Measurements from ENCODE around the gene ABLIM1. TPM values are rescaled to one million over a fixed set of nuclear protein-coding genes. Genes with fewer than 3 reads are reported as not detected.

Gene ABLIM1
- total and polyA plus RNA-seq, 7 experiments from 2014 or later = 109 to 440 (median 357) TPM

DNA sequence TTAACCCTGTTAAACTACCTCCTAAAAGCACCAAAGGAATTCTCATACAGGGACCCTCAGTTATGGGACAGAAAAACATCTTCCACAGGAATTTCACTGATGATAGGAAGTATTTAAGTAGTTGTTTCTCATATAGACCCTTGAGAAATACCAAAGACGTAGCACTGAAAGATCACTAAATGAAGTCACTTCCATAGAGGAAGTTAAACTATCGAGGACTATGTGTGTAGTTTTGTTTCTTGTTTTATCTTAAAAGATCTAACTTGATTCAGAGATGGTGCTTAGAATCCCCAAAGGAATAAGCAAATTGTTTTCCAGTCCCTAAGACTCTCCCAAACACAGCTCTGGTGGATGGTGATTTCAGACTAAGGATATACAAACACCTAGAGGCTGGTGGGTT is 159.0 kb downstream of the ABLIM1 start:
- Histone ChIP-seq H3K4me3 (ENCODE audit: low read length) (peak overlapping the region; percentile 2), H3K27ac (ENCODE audit: low read depth, low read length) (peak overlapping the region; percentile 78), H3K27me3 (ENCODE audit: control insufficient read depth in 2 of 2, insufficient read depth in 2 of 2, low read length in 2 of 2) (no peaks in the 10 kb centered on the region), H3K36me3 (ENCODE audit: control insufficient read depth in 2 of 3, insufficient read depth in 3 of 3, low read length in 3 of 3) (peaks cover 0 to 9% (median 0%) of the 10 kb centered on the region in 3 experiments), H3K4me1 (ENCODE audit: control insufficient read depth in 2 of 2, insufficient read depth in 2 of 2, low read length in 2 of 2) (peaks cover 12 to 81% of the 10 kb centered on the region in 2 donors), H3K9me3 (ENCODE audit: control insufficient read depth in 2 of 3, low read length in 3 of 3) (no peaks in the 10 kb centered on the region)
- Mint-ChIP-seq H3K27me3 (no peaks in the 10 kb centered on the region), H3K36me3 (peaks cover 7 to 36% (median 24%) of the 10 kb centered on the region in 5 donors), H3K27ac (peak overlapping the region; percentile 74 to 96 (median 93)), H3K4me3 (peak overlapping the region; percentile 58 to 79 (median 74)), H3K9me3 (peaks cover 0 to 7% (median 0%) of the 10 kb centered on the region in 11 donors), H3K4me1 (peaks cover 55 to 100% (median 93%) of the 10 kb centered on the region in 7 donors)
- ATAC-seq (peak; percentile 23), DNase-seq (no peak)
- ChIA-PET POLR2A (interaction anchor here (1.0 to 14.5 kb wide), 6 partner anchors 11 to 43 kb away, joined by 3 to 189 read pairs (median 20); no protein-coding TSS in a partner anchor), CTCF (interaction anchor here (0.9 to 2.5 kb wide), 7 partner anchors 17 to 51 kb away, joined by 4 to 13 read pairs (median 7); no protein-coding TSS in a partner anchor)
- intact Hi-C loops (cut with micrococcal nuclease) = loop anchor here (1.0 kb wide), 4 partner anchors 14 to 42 kb away; no protein-coding TSS in a partner anchor

DNA sequence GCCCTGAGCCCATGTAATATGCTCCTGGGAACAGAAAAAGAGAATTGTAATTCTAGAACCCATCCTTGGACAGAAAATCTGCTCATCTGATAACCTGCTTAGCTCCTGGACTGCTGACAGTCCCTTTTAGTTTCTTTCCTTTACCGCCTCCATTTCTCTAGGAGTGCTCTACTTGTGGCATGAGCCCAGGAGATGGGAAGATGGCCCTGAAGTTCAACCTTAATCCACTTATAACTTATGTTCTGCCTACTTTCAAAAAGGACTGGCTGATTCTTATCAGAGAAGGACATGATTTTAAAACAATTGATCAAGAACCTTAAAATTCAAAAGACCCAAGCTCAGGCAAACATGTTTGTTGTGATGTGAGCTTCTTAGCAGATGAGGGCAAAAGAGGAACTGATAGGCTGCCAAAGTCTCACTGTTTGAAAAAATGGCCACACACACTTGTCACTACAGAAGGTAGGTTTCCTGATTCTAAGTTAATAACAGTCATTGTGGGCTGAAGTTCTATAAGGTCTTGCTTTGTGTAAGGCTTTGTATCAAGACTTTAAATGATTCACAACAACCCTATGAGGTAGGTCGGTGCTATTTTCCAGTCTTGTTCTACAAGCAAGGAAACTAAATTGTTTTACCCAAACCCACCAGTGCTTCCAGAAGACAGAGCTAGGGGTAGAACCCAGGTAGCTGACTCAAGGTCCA is 159.5 kb downstream of the ABLIM1 start:
- ATAC-seq = peak; percentile 20
- H3K4me1 Mint-ChIP-seq = peaks cover 59 to 100% (median 93%) of the 10 kb centered on the region in 7 donors
- peaks cover 0 to 9% (median 0%) of the 10 kb centered on the region in 3 experiments for H3K36me3 ChIP-seq (ENCODE audit: control insufficient read depth in 2 of 3, insufficient read depth in 3 of 3, low read length in 3 of 3)
- H3K27ac Mint-ChIP-seq = peak overlapping the region; percentile 74 to 96 (median 93)
- no peaks in the 10 kb centered on the region for H3K9me3 ChIP-seq (ENCODE audit: control insufficient read depth in 2 of 3, low read length in 3 of 3)
- peak overlapping the region; percentile 58 to 79 (median 74) for H3K4me3 Mint-ChIP-seq
- H3K4me3 ChIP-seq (ENCODE audit: low read length) = peak overlapping the region; percentile 2
- H3K27me3 Mint-ChIP-seq = no peaks in the 10 kb centered on the region
- ChIA-PET POLR2A (interaction anchor here (0.8 to 14.5 kb wide), 6 partner anchors 10 to 43 kb away, joined by 3 to 189 read pairs (median 18); no protein-coding TSS in a partner anchor), CTCF (interaction anchor here (0.8 to 2.5 kb wide), 6 partner anchors 17 to 51 kb away, joined by 3 to 13 read pairs (median 6); no protein-coding TSS in a partner anchor)
- H3K9me3 Mint-ChIP-seq = peaks cover 0 to 7% (median 0%) of the 10 kb centered on the region in 11 donors
- peak overlapping the region; percentile 78 for H3K27ac ChIP-seq (ENCODE audit: low read depth, low read length)
- intact Hi-C loops (cut with micrococcal nuclease) = loop anchor here (1.0 kb wide), 4 partner anchors 15 to 43 kb away; no protein-coding TSS in a partner anchor
- peaks cover 7 to 32% (median 19%) of the 10 kb centered on the region in 5 donors for H3K36me3 Mint-ChIP-seq
- H3K27me3 ChIP-seq (ENCODE audit: control insufficient read depth in 2 of 2, insufficient read depth in 2 of 2, low read length in 2 of 2) = no peaks in the 10 kb centered on the region
- peaks cover 12 to 82% of the 10 kb centered on the region in 2 donors for H3K4me1 ChIP-seq (ENCODE audit: control insufficient read depth in 2 of 2, insufficient read depth in 2 of 2, low read length in 2 of 2)
- DNase-seq = no peak

- Histone ChIP-seq H3K4me1 (ENCODE audit: control insufficient read depth in 2 of 2, insufficient read depth in 2 of 2, low read length in 2 of 2) (peaks cover 24 to 78% of the 10 kb centered on the region in 2 donors), H3K4me3 (ENCODE audit: low read length) (no peak overlapping the region), H3K9me3 (ENCODE audit: control insufficient read depth in 2 of 3, low read length in 3 of 3) (no peaks in the 10 kb centered on the region), H3K36me3 (ENCODE audit: control insufficient read depth in 2 of 3, insufficient read depth in 3 of 3, low read length in 3 of 3) (peaks cover 0 to 11% (median under 1%) of the 10 kb centered on the region in 3 experiments), H3K27ac (ENCODE audit: low read depth, low read length) (peak overlapping the region; percentile 74), H3K27me3 (ENCODE audit: control insufficient read depth in 2 of 2, insufficient read depth in 2 of 2, low read length in 2 of 2) (no peaks in the 10 kb centered on the region)
- POLR2A ChIA-PET = interaction anchor here (3.4 to 14.5 kb wide), 3 partner anchors 20 to 47 kb away, joined by 17 to 189 read pairs (median 78); no protein-coding TSS in a partner anchor
- CTCF ChIA-PET = interaction anchor here (0.8 to 1.3 kb wide), 4 partner anchors 18 to 46 kb away, joined by 3 to 5 read pairs (median 3); no protein-coding TSS in a partner anchor
- Mint-ChIP-seq H3K36me3 (peaks cover 7 to 39% (median 26%) of the 10 kb centered on the region in 5 donors), H3K9me3 (peaks cover 0 to 7% (median 0%) of the 10 kb centered on the region in 11 donors), H3K27me3 (no peaks in the 10 kb centered on the region), H3K4me1 (peaks cover 64 to 98% (median 93%) of the 10 kb centered on the region in 7 donors), H3K4me3 (peak overlapping the region in 9 of 10 donors; percentile 1 to 79 (median 8)), H3K27ac (peak overlapping the region in 8 of 9 donors; percentile 64 to 93 (median 72))
- ATAC-seq = peak; percentile 56
- peak in 6 of 9 donors; percentile 30 to 64 (median 48) for DNase-seq
- intact Hi-C loops (cut with micrococcal nuclease) = no loop called here
Observed at GRCh38 chr10:114495303-114495702, 162.8 kb downstream of the ABLIM1 start.

DNA sequence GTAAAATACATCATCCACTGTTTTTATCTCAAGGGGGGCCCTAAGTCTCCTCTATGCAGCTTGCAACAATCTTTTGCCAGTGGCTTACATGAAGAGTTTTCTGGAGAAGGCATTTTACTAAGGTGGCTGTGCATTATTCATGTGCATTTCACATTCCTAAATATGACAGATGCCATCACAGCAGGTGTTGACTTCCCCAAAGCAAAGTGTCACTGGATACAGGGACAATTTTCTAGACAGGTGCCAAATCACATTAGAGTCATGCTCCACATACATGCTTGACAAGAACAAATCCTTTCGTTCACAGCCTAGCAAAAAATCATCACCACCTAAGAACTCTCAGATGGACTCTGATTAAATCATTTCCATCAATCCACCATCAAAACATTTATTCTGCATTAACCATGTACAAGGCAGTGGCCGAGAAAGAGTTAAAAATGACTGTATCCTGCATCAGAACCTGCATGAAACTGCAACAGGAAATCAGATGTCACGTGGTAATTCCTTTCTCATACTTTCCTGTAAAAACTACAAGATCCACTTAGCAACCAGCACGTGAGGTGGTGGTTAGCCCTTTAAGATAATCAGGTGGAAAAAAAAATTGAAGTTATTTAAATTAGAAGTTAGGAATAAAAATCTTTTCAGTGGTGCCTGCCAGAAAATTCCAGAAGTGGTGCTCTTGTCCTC is 165.6 kb downstream of the ABLIM1 start:
- H3K4me1 Mint-ChIP-seq = peaks cover 42 to 94% (median 84%) of the 10 kb centered on the region in 7 donors
- peak overlapping the region; percentile 19 for H3K4me3 ChIP-seq (ENCODE audit: low read length)
- DNase-seq (peak in 7 of 9 donors; percentile 47 to 73 (median 62)), ATAC-seq (peak; percentile 55)
- intact Hi-C loops (cut with micrococcal nuclease) = loop anchor here in 1 of 2 donors (1.0 kb wide), 5 partner anchors 8 to 49 kb away; no protein-coding TSS in a partner anchor
- H3K9me3 ChIP-seq (ENCODE audit: control insufficient read depth in 2 of 3, low read length in 3 of 3) = no peaks in the 10 kb centered on the region
- H3K36me3 Mint-ChIP-seq = peaks cover 7 to 49% (median 25%) of the 10 kb centered on the region in 5 donors
- peak overlapping the region; percentile 56 to 83 (median 74) for H3K4me3 Mint-ChIP-seq
- H3K9me3 Mint-ChIP-seq = peaks cover 0 to 7% (median 0%) of the 10 kb centered on the region in 11 donors
- no peaks in the 10 kb centered on the region for H3K27me3 Mint-ChIP-seq
- peak overlapping the region; percentile 74 for H3K27ac ChIP-seq (ENCODE audit: low read depth, low read length)
- peak overlapping the region; percentile 14 to 94 (median 71) for H3K27ac Mint-ChIP-seq
- no peaks in the 10 kb centered on the region for H3K27me3 ChIP-seq (ENCODE audit: control insufficient read depth in 2 of 2, insufficient read depth in 2 of 2, low read length in 2 of 2)
- peaks cover 5 to 32% (median 14%) of the 10 kb centered on the region in 3 experiments for H3K36me3 ChIP-seq (ENCODE audit: control insufficient read depth in 2 of 3, insufficient read depth in 3 of 3, low read length in 3 of 3)
- peaks cover 16 to 55% of the 10 kb centered on the region in 2 donors for H3K4me1 ChIP-seq (ENCODE audit: control insufficient read depth in 2 of 2, insufficient read depth in 2 of 2, low read length in 2 of 2)
- POLR2A ChIA-PET = interaction anchor here (0.9 to 3.7 kb wide), 7 partner anchors 19 to 52 kb away, joined by 3 to 27 read pairs (median 4); no protein-coding TSS in a partner anchor
- CTCF ChIA-PET = interaction anchor here (0.9 to 1.1 kb wide), 3 partner anchors 21 to 56 kb away, joined by 3 read pairs; no protein-coding TSS in a partner anchor

DNA sequence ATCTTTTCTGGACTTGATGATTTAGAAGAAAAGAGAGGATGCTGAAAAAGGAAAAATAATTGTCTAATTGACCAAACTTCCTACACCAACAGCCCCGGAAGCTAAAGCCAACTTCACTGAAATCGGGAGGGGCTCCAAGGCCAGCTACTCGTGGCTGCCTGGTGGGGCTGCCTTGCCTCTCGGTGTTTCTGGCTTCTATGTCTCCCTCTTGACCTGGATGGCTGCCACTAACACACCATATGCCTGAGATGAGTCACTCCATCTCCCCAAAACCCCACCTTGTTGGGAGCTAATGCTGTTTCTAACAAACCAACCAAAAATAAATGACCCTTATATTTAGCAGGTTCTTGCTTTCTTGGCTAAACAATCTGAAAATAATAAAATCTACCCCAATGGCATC is 166.1 kb downstream of the ABLIM1 start:
- Histone ChIP-seq H3K4me1 (ENCODE audit: control insufficient read depth in 2 of 2, insufficient read depth in 2 of 2, low read length in 2 of 2) (peaks cover 16 to 54% of the 10 kb centered on the region in 2 donors), H3K27ac (ENCODE audit: low read depth, low read length) (peak overlapping the region; percentile 74), H3K27me3 (ENCODE audit: control insufficient read depth in 2 of 2, insufficient read depth in 2 of 2, low read length in 2 of 2) (no peaks in the 10 kb centered on the region), H3K4me3 (ENCODE audit: low read length) (no peak overlapping the region), H3K9me3 (ENCODE audit: control insufficient read depth in 2 of 3, low read length in 3 of 3) (no peaks in the 10 kb centered on the region), H3K36me3 (ENCODE audit: control insufficient read depth in 2 of 3, insufficient read depth in 3 of 3, low read length in 3 of 3) (peaks cover 5 to 38% (median 14%) of the 10 kb centered on the region in 3 experiments)
- peak overlapping the region; percentile 39 to 94 (median 71) for H3K27ac Mint-ChIP-seq
- H3K4me1 Mint-ChIP-seq = peaks cover 40 to 92% (median 84%) of the 10 kb centered on the region in 7 donors
- ChIA-PET POLR2A (interaction anchor here (0.9 to 3.7 kb wide), 7 partner anchors 20 to 52 kb away, joined by 3 to 27 read pairs (median 4); no protein-coding TSS in a partner anchor), CTCF (interaction anchor here (1.0 kb wide), 1 partner anchor 21 kb away, joined by 3 read pairs; no protein-coding TSS in a partner anchor)
- peak overlapping the region; percentile 35 to 83 (median 74) for H3K4me3 Mint-ChIP-seq
- no peaks in the 10 kb centered on the region for H3K27me3 Mint-ChIP-seq
- peaks cover 7 to 54% (median 29%) of the 10 kb centered on the region in 5 donors for H3K36me3 Mint-ChIP-seq
- intact Hi-C loops (cut with micrococcal nuclease) = loop anchor here in 1 of 2 donors (1.0 kb wide), 3 partner anchors 8 to 49 kb away; no protein-coding TSS in a partner anchor
- DNase-seq = no peak
- no peak for ATAC-seq
- peaks cover 0 to 7% (median 0%) of the 10 kb centered on the region in 11 donors for H3K9me3 Mint-ChIP-seq
